HCT116 (cell line): ENCODE data around the gene GANAB. TPM values are rescaled to one million over a fixed set of nuclear protein-coding genes. Genes with fewer than 3 reads are reported as not detected.
A peak's percentile ranks its signal among the peaks of the same experiment; 100 is the strongest.

Experiments
- ATAC-seq: fragments of 200-7000 bp; cut with Tn5 transposase; 2 replicates; pipeline ENCODE4 v1.9.1; 2020; ENCODE audit warnings: mild to moderate bottlenecking, moderate library complexity
- BruUV-seq: library from RNA; stranded (reverse); fragments of 400-500 nt; replicated peaks from 2 replicates; lab custom pipeline; 2021; lab: Mats Ljungman, UMichigan
- CTCF ChIA-PET: fragments of 300-600 bp; sonication (Branson Sonifier 250); formaldehyde crosslinking; loops from one replicate; lab custom pipeline; 2021; ENCODE audit warnings: antibody characterized with exemption; lab: Charles Lee
- POLR2A ChIA-PET: fragments of 300-600, 350-600 bp; sonication (Branson Sonifier 250); formaldehyde crosslinking; loops from one replicate; lab custom pipeline; 2021; ENCODE audit warnings: antibody characterized with exemption; lab: Charles Lee
- RAD21 ChIA-PET, 2 experiments: fragments of 300-600 bp; sonication (Branson Sonifier 250); formaldehyde crosslinking; loops; one replicate each; lab custom pipeline; 2023; ENCODE audit warnings: low total read pairs in 2 of 2; ENCODE audit not compliant: uncharacterized antibody in 2 of 2, unreplicated experiment in 2 of 2, low non-redundant PET in 1 of 2; lab: Charles Lee
- DNase-seq: peaks from one replicate; pipeline ENCODE4 v3.0.0-alpha.2; 2010; ENCODE audit warnings: low read depth, low spot score
- H2AFZ ChIP-seq: fragments of 200-600 bp; shearing (Covaris generic), sonication (generic); 2 replicates; pipeline ENCODE4 v1.6.1; 2017; ENCODE audit warnings: low read depth, mixed run types, mixed read lengths, antibody characterized with exemption, low read length; ENCODE audit not compliant: poor library complexity, severe bottlenecking
- H3K27ac ChIP-seq: 2 replicates; pipeline ENCODE4 v1.5.1; 2012; ENCODE audit warnings: low read depth, low read length
- H3K27me3 ChIP-seq: fragments of 200-600 bp; sonication (generic); 2 replicates; pipeline ENCODE4 v1.6.1; 2016; ENCODE audit warnings: mixed run types, low read length, mixed read lengths; ENCODE audit not compliant: insufficient read depth
- H3K36me3 ChIP-seq, 2 experiments: fragments of 200-500 bp in 1 of 2; fragments of 200-600 bp in 1 of 2; sonication (Bioruptor generic) in 1 of 2; sonication (generic) in 1 of 2; 2 replicates each; pipeline versions ENCODE4 v1.5.1 to v1.6.1; 2014 to 2016; ENCODE audit warnings: low read length in 2 of 2, inconsistent platforms in 1 of 2, mixed read lengths in 1 of 2, mixed run types in 1 of 2; ENCODE audit not compliant: insufficient read depth in 2 of 2, control insufficient read depth in 1 of 2
- H3K4me1 ChIP-seq, 2 experiments: fragments of 200-600 bp in 1 of 2; sonication (generic) in 1 of 2; 2 replicates each; pipeline versions ENCODE4 v1.5.1 to v1.6.1; 2012 to 2017; ENCODE audit warnings: low read length in 2 of 2, inconsistent platforms in 1 of 2, mild to moderate bottlenecking in 1 of 2, mixed read lengths in 1 of 2, mixed run types in 1 of 2, moderate library complexity in 1 of 2; ENCODE audit not compliant: insufficient read depth in 2 of 2, control insufficient read depth in 1 of 2
- H3K4me2 ChIP-seq: fragments of 200-600 bp; sonication (generic); 2 replicates; pipeline ENCODE4 v1.6.1; 2017; ENCODE audit warnings: mixed run types, low read length, mixed read lengths
- H3K4me3 ChIP-seq, 2 experiments: fragments of 200-600 bp in 1 of 2; sonication (generic) in 1 of 2; replicated peaks in 1 of 2; 2 replicates each; pipeline ENCODE4 v1.5.1; 2011 to 2016; ENCODE audit warnings: low read length in 2 of 2, control low read depth in 1 of 2, low read depth in 1 of 2, mild to moderate bottlenecking in 1 of 2, mixed read lengths in 1 of 2, mixed run types in 1 of 2
- H3K79me2 ChIP-seq: fragments of 200-600 bp; sonication (generic); 2 replicates; pipeline ENCODE4 v1.6.1; 2017; ENCODE audit warnings: mild to moderate bottlenecking, mixed run types, low read length, moderate library complexity, mixed read lengths; ENCODE audit not compliant: insufficient read depth
- H3K9ac ChIP-seq: fragments of 200-600 bp; sonication (generic); 2 replicates; pipeline ENCODE4 v1.6.1; 2016; ENCODE audit warnings: low read length, mixed read lengths
- H3K9me2 ChIP-seq: fragments of 200-600 bp; sonication (generic), shearing (Covaris generic); 2 replicates; pipeline ENCODE4 v1.6.1; 2017; ENCODE audit warnings: mixed run types, mild to moderate bottlenecking, moderate library complexity; ENCODE audit not compliant: insufficient read depth
- H3K9me3 ChIP-seq, 2 experiments: fragments of 200-500 bp in 1 of 2; fragments of 200-600 bp in 1 of 2; sonication (Bioruptor generic) in 1 of 2; sonication (generic) in 1 of 2; 2 replicates each; pipeline ENCODE4 v1.6.1; 2014 to 2017; ENCODE audit warnings: low read length in 2 of 2, mixed read lengths in 2 of 2, inconsistent platforms in 1 of 2, low read depth in 1 of 2, mild to moderate bottlenecking in 1 of 2, mixed run types in 1 of 2, moderate library complexity in 1 of 2; ENCODE audit not compliant: control insufficient read depth in 1 of 2, insufficient read depth in 1 of 2
- H4K20me1 ChIP-seq: fragments of 200-600 bp; sonication (generic), shearing (Covaris generic); 2 replicates; pipeline ENCODE4 v1.6.1; 2017; ENCODE audit warnings: mixed run types, mild to moderate bottlenecking, moderate library complexity; ENCODE audit not compliant: insufficient read depth
- EGR1 ChIP-seq: IDR thresholded peaks from 2 replicates; pipeline ENCODE4 v1.6.1; 2012; ENCODE audit warnings: low read depth
- ELF1 ChIP-seq: IDR thresholded peaks from 2 replicates; pipeline ENCODE4 v1.6.1; 2012; ENCODE audit warnings: low read depth, borderline replicate concordance
- EZH2phosphoT487 ChIP-seq: fragments of 200-600 bp; IDR thresholded peaks from 2 replicates; pipeline ENCODE4 v1.6.1; 2018; ENCODE audit warnings: antibody characterized with exemption, borderline replicate concordance
- JUND ChIP-seq: IDR thresholded peaks from 2 replicates; pipeline ENCODE4 v1.6.1; 2012
- RAD21 ChIP-seq: IDR thresholded peaks from 2 replicates; pipeline ENCODE4 v1.6.1; 2012; ENCODE audit warnings: low read depth, mild to moderate bottlenecking
- SP1 ChIP-seq: IDR thresholded peaks from 2 replicates; pipeline ENCODE4 v1.6.1; 2012; ENCODE audit warnings: low read depth
- intact Hi-C: fragments of 100-400 bp; cut with micrococcal nuclease; formaldehyde crosslinking; loops from 2 replicates; pipeline ENCODE4 v1.10.0; 2022
- total RNA-seq: library from RNA; stranded (reverse); gene quantifications from one replicate; pipeline ENCODE4 v1.2.1, GENCODE V29; 2021; ENCODE audit not compliant: unreplicated experiment
- TF ChIP-seq, protein P1 (sequence below): IDR thresholded peaks from 2 replicates; pipeline ENCODE4 v1.6.1; 2012

Gene GANAB
- total RNA-seq, 1 experiment from 2014 or later, result 410 TPM

DNA sequence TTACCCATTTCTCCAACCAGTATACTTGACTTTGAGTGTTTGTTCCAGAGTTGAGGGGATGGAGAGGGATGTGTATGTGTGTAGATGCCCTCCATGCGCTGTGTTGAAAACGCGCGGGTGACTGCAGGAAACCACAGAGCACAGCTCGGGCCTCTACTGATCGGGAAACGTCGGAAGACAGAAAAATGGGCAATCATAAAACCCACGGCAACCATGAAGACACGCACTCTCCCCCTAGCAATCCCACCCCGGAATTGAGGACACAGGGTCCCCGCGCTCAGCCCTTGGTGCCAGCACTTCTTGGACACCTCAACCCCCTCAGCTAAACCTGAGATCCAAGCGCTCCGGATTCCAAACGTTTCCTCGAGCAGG, 24.8 kb upstream of the GANAB start:
- intact Hi-C loops, result loop anchor here (5.0 to 10.0 kb wide), 3 partner anchors 79 to 116 kb away; partner anchors contain the start of genes POLR2G, TMEM179B and TUT1
- BruUV-seq, result no TSS peak

DNA sequence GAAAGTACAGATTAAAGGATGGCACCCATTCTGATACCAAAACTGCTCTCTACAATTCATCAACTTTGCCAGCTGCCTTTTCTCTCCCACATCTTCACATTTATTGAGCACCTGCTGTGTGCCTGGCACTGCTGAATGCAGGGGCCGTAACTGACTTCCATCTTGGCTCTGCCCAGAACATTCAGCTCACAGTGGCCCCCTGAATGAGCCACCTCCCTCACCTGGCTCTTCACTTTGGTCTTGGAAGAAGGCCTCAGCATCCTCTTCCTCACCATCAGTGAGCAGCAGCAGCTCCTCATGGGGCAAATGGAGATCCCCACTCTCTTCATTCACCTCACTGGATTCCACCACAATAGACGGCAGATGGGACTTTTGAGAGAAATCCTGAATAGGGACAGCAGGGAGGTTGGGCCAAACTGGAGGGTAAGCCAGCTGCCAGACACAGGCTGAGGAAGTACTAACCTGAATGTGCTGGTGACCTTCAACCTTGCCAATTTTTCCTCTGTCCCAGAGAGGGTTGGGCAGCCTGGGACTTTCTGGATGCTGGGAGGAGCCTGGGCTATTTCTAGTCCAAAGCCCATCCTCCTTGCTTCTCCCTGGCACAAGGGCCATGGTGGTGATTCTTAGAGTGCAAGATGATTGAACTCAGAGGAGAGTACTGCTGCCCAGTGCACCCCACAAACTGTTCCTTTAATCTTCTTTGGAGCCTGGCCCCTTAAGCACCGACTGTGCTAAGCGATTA, 23.2 kb upstream of the GANAB start:
- intact Hi-C loops, result loop anchor here (5.0 to 10.0 kb wide), 3 partner anchors 77 to 118 kb away; partner anchors contain the start of genes POLR2G, TMEM179B and TUT1
- H3K4me3 ChIP-seq, result no peak overlapping the region
- H3K9ac ChIP-seq, result peak overlapping the region; percentile 13
- TF ChIP-seq EGR1 (no peak), JUND (no peak), RAD21 (no peak)
- TF ChIP-seq, protein P1, sequence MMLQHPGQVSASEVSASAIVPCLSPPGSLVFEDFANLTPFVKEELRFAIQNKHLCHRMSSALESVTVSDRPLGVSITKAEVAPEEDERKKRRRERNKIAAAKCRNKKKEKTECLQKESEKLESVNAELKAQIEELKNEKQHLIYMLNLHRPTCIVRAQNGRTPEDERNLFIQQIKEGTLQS, result no peak
- DNase-seq (no peak), ATAC-seq (no peak)
- no TSS peak for BruUV-seq
- H4K20me1 ChIP-seq, result no peaks in the 10 kb centered on the region
- no peaks in the 10 kb centered on the region for H3K27me3 ChIP-seq
- peaks cover 2 to 18% of the 10 kb centered on the region in 2 experiments; a peak in 2 of 4 replicates for H3K36me3 ChIP-seq
- ChIA-PET CTCF (interaction anchor here (2.9 kb wide), 1 partner anchor 11 kb away, joined by 16 read pairs; no protein-coding TSS in a partner anchor), POLR2A (interaction anchor here (0.7 to 8.9 kb wide), 8 partner anchors 10 to 172 kb away, joined by 3 to 195 read pairs (median 10); partner anchors contain the start of genes GANAB, INTS5, MTA2 and TUT1), RAD21 (no interaction called here)
- H3K4me2 ChIP-seq, result peak overlapping the region; percentile 95
- H3K9me3 ChIP-seq, result no peaks in the 10 kb centered on the region
- H3K79me2 ChIP-seq, result peaks cover 80% of the 10 kb centered on the region
- no peak overlapping the region for H2AFZ ChIP-seq
- H3K4me1 ChIP-seq, result peaks cover 39 to 68% of the 10 kb centered on the region in 2 experiments
- peak overlapping the region; percentile 98 for H3K27ac ChIP-seq
- H3K9me2 ChIP-seq, result no peaks in the 10 kb centered on the region

More for the DNA sequence above, 24.8 kb upstream of the GANAB start:
- Histone ChIP-seq H3K27ac (peak overlapping the region; percentile 98), H3K36me3 (peaks cover 3 to 11% of the 10 kb centered on the region in 2 experiments; a peak in 2 of 4 replicates), H4K20me1 (no peaks in the 10 kb centered on the region), H3K9ac (peak overlapping the region; percentile 100), H2AFZ (peak overlapping the region; percentile 1), H3K4me1 (peaks cover 39 to 65% of the 10 kb centered on the region in 2 experiments)
- POLR2A ChIA-PET, result interaction anchor here (0.8 to 4.3 kb wide), 17 partner anchors 10 to 276 kb away, joined by 3 to 22 read pairs (median 4); partner anchors contain the start of genes AHNAK, EEF1G, INTS5 and MTA2
- DNase-seq (no peak), ATAC-seq (peak; percentile 10; the same call in 1 of the 2 replicates)
- CTCF ChIA-PET, result interaction anchor here (1.4 to 2.9 kb wide), 2 partner anchors 10 to 69 kb away, joined by 3 to 16 read pairs; partner anchors contain the start of gene MTA2
- no peak for TF ChIP-seq ELF1
- TF ChIP-seq SP1, result no peak
- no peak for TF ChIP-seq EZH2phosphoT487
- TF ChIP-seq, all 23 proteins: peak for 0
- peaks cover 76% of the 10 kb centered on the region for H3K79me2 ChIP-seq
- no peaks in the 10 kb centered on the region for H3K9me2 ChIP-seq
- peak overlapping the region; percentile 96 to 97 for H3K4me3 ChIP-seq
- no peaks in the 10 kb centered on the region for H3K27me3 ChIP-seq
- H3K9me3 ChIP-seq, result no peaks in the 10 kb centered on the region
- RAD21 ChIA-PET, result no interaction called here
- H3K4me2 ChIP-seq, result peak overlapping the region; percentile 95
